BJ (cell line): Measurements from ENCODE around the gene TEK. TPM values are rescaled to one million over a fixed set of nuclear protein-coding genes. Genes with fewer than 3 reads are reported as not detected.

Source experiments
- CTCF ChIA-PET: fragments of 350-600 bp; formaldehyde crosslinking; extraction: SDS; loops from one replicate; lab custom pipeline; 2021; ENCODE audit warnings: antibody characterized with exemption, inconsistent platforms; lab: Yijun Ruan, JAX
- POLR2A ChIA-PET: fragments of 300-600 bp; sonication (Branson Sonifier 250); formaldehyde crosslinking; extraction: SDS; loops from one replicate; lab custom pipeline; 2021; ENCODE audit warnings: antibody characterized with exemption; lab: Charles Lee
- DNase-seq: peaks from one replicate; pipeline ENCODE4 v3.0.0-alpha.2; 2011; ENCODE audit warnings: low read depth
- H3K27me3 ChIP-seq: 2 replicates; pipeline ENCODE4 v1.6.0; 2011; ENCODE audit warnings: low read length; ENCODE audit not compliant: control insufficient read depth, insufficient read depth
- H3K36me3 ChIP-seq: 2 replicates; pipeline ENCODE4 v1.5.1; 2011; ENCODE audit warnings: low read length; ENCODE audit not compliant: control insufficient read depth, insufficient read depth
- H3K4me3 ChIP-seq: 2 replicates; pipeline ENCODE4 v1.5.1; 2011; ENCODE audit warnings: low read depth, mild to moderate bottlenecking, control low read depth, low read length
- CTCF ChIP-seq: IDR thresholded peaks from 2 replicates; pipeline ENCODE4 v1.5.1; 2011; ENCODE audit warnings: low read depth, mild to moderate bottlenecking, control low read depth, inconsistent platforms, low read length, moderate library complexity; ENCODE audit not compliant: insufficient read depth
- polyA plus RNA-seq: library from polyadenylated mRNA; depleted of rRNA; stranded (reverse); fragments of >200 nt; gene quantifications from 2 replicates; pipeline ENCODE4 v1.2.3, GENCODE V29; 2011

The TEK gene
- polyA plus RNA-seq, 1 experiment = 0.60 TPM

GRCh38 chr9:27196383-27196782, 87.4 kb downstream of the TEK start:
- ChIA-PET POLR2A (no interaction called here), CTCF (no interaction called here)
- TF ChIP-seq CTCF = no peak
- no peaks in the 10 kb centered on the region for H3K36me3 ChIP-seq
- no peak for DNase-seq
- H3K4me3 ChIP-seq = no peak overlapping the region
- no peaks in the 10 kb centered on the region for H3K27me3 ChIP-seq

- Histone ChIP-seq H3K27me3 (no peaks in the 10 kb centered on the region), H3K4me3 (no peak overlapping the region), H3K36me3 (no peaks in the 10 kb centered on the region)
- DNase-seq = no peak
- CTCF ChIA-PET = no interaction called here
- POLR2A ChIA-PET = no interaction called here
- no peak for TF ChIP-seq CTCF
Measured at GRCh38 chr9:27198190-27198589, 89.2 kb downstream of the TEK start.

- TF ChIP-seq CTCF = no peak
- DNase-seq = no peak
- ChIA-PET CTCF (no interaction called here), POLR2A (no interaction called here)
- no peak overlapping the region for H3K4me3 ChIP-seq
- H3K27me3 ChIP-seq = no peaks in the 10 kb centered on the region
- no peaks in the 10 kb centered on the region for H3K36me3 ChIP-seq
Measured at GRCh38 chr9:27202056-27202455, 93.0 kb downstream of the TEK start.

DNA sequence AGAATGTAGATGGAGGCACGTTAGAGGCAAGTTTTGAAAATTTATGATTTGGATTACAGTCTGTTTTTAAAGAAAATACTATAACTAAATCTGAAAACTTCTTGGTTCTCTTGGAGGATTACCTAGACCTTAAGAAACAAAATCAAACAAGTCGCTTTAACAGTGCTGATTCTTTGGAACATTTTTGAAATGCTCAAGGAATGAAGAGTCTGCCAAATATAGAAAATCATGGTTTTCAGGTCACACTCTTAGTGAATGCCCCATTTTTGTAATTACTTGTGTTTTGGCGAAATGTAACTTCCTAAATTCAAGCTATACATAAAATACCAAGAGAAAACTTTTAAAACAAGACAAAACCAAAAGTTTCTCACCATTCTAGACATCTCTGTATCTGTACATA, 94.8 kb downstream of the TEK start:
- TF ChIP-seq CTCF = no peak
- Histone ChIP-seq H3K36me3 (no peaks in the 10 kb centered on the region), H3K4me3 (no peak overlapping the region), H3K27me3 (no peaks in the 10 kb centered on the region)
- DNase-seq = no peak
- CTCF ChIA-PET = interaction anchor here (0.8 to 1.4 kb wide), 3 partner anchors 24 to 45 kb away, joined by 3 read pairs; no protein-coding TSS in a partner anchor
- POLR2A ChIA-PET = no interaction called here

- Histone ChIP-seq H3K36me3 (no peaks in the 10 kb centered on the region), H3K27me3 (no peaks in the 10 kb centered on the region), H3K4me3 (no peak overlapping the region)
- no peak for TF ChIP-seq CTCF
- POLR2A ChIA-PET = no interaction called here
- CTCF ChIA-PET = interaction anchor here (1.0 to 1.4 kb wide), 2 partner anchors 24 to 72 kb away, joined by 3 read pairs; no protein-coding TSS in a partner anchor
- DNase-seq = no peak
Measured at GRCh38 chr9:27204578-27204977, 95.6 kb downstream of the TEK start.
